ENCODE measurements around the gene PIAS1. TPM values are rescaled to one million over a fixed set of nuclear protein-coding genes. Genes with fewer than 3 reads are reported as not detected.
"Not testable (repeated sequence)": the region's sequence is repeated elsewhere in the genome, so short reads cannot be mapped to it uniquely, and the experiment has no call there.

The PIAS1 gene
- total RNA-seq, 1 donor from 2014 or later, result 71.6 TPM

GRCh38 chr15:68220489-68220888 lies 166.4 kb downstream of the PIAS1 start:
- TF ChIP-seq, protein P1, sequence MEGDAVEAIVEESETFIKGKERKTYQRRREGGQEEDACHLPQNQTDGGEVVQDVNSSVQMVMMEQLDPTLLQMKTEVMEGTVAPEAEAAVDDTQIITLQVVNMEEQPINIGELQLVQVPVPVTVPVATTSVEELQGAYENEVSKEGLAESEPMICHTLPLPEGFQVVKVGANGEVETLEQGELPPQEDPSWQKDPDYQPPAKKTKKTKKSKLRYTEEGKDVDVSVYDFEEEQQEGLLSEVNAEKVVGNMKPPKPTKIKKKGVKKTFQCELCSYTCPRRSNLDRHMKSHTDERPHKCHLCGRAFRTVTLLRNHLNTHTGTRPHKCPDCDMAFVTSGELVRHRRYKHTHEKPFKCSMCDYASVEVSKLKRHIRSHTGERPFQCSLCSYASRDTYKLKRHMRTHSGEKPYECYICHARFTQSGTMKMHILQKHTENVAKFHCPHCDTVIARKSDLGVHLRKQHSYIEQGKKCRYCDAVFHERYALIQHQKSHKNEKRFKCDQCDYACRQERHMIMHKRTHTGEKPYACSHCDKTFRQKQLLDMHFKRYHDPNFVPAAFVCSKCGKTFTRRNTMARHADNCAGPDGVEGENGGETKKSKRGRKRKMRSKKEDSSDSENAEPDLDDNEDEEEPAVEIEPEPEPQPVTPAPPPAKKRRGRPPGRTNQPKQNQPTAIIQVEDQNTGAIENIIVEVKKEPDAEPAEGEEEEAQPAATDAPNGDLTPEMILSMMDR (IDR thresholded peaks at IDR 0.05; ENCODE audit: unreplicated experiment), result no peak
- H3K9me3 Mint-ChIP-seq (ENCODE audit: low read depth), result no peaks in the 10 kb centered on the region
- no peaks in the 10 kb centered on the region for H3K27me3 Mint-ChIP-seq
- DNase-seq (ENCODE audit: low spot score, unreplicated experiment), result no peak
- no peak overlapping the region for H3K4me3 Mint-ChIP-seq (ENCODE audit: low read depth)
- peaks cover 3% of the 10 kb centered on the region for H3K4me1 Mint-ChIP-seq (ENCODE audit: low read depth)
- H3K27ac Mint-ChIP-seq, result no peak overlapping the region
- H3K36me3 Mint-ChIP-seq (ENCODE audit: insufficient read depth), result peaks cover 15% of the 10 kb centered on the region

GRCh38 chr15:68220967-68221366 lies 166.9 kb downstream of the PIAS1 start:
- H3K9me3 Mint-ChIP-seq (ENCODE audit: low read depth), result no peaks in the 10 kb centered on the region
- no peak for DNase-seq (ENCODE audit: low spot score, unreplicated experiment)
- no peak overlapping the region for H3K4me3 Mint-ChIP-seq (ENCODE audit: low read depth)
- peaks cover 15% of the 10 kb centered on the region for H3K36me3 Mint-ChIP-seq (ENCODE audit: insufficient read depth)
- no peaks in the 10 kb centered on the region for H3K27me3 Mint-ChIP-seq
- TF ChIP-seq, protein P1 (IDR thresholded peaks at IDR 0.05; ENCODE audit: unreplicated experiment), result no peak
- peaks cover 3% of the 10 kb centered on the region for H3K4me1 Mint-ChIP-seq (ENCODE audit: low read depth)
- no peak overlapping the region for H3K27ac Mint-ChIP-seq

GRCh38 chr15:68221530-68222431 lies 167.7 kb downstream of the PIAS1 start:
- not testable (repeated sequence) for DNase-seq (ENCODE audit: low spot score, unreplicated experiment); H3K27ac Mint-ChIP-seq; H3K4me1 Mint-ChIP-seq (ENCODE audit: low read depth); H3K9me3 Mint-ChIP-seq (ENCODE audit: low read depth); H3K27me3 Mint-ChIP-seq; H3K4me3 Mint-ChIP-seq (ENCODE audit: low read depth)
- H3K36me3 Mint-ChIP-seq (ENCODE audit: insufficient read depth), result peaks cover 12% of the 10 kb centered on the region

DNA sequence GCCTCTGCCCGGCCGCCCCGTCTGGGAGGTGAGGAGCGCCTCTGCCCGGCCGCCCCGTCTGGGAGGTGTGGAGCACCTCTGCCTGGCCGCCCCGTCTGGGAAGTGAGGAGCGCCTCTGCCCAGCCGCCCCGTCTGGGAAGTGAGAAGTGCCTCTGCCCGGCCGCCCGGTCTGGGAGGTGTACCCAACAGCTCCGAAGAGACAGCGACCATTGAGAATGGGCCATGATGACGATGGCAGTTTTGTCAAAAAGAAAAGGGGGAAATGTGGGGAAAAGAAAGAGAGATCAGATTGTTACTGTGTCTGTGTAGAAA lies 168.3 kb downstream of the PIAS1 start:
- H3K27me3 Mint-ChIP-seq; H3K4me1 Mint-ChIP-seq (ENCODE audit: low read depth); H3K9me3 Mint-ChIP-seq (ENCODE audit: low read depth); H3K27ac Mint-ChIP-seq; DNase-seq (ENCODE audit: low spot score, unreplicated experiment); H3K4me3 Mint-ChIP-seq (ENCODE audit: low read depth): not testable (repeated sequence)
- H3K36me3 Mint-ChIP-seq (ENCODE audit: insufficient read depth), result peaks cover 11% of the 10 kb centered on the region

- TF ChIP-seq, protein P1 (IDR thresholded peaks at IDR 0.05; ENCODE audit: unreplicated experiment), result no peak
- no peak overlapping the region for H3K4me3 Mint-ChIP-seq (ENCODE audit: low read depth)
- H3K27me3 Mint-ChIP-seq, result no peaks in the 10 kb centered on the region
- DNase-seq (ENCODE audit: low spot score, unreplicated experiment), result no peak
- H3K4me1 Mint-ChIP-seq (ENCODE audit: low read depth), result peaks cover 5% of the 10 kb centered on the region
- no peaks in the 10 kb centered on the region for H3K9me3 Mint-ChIP-seq (ENCODE audit: low read depth)
- H3K36me3 Mint-ChIP-seq (ENCODE audit: insufficient read depth), result peaks cover 9% of the 10 kb centered on the region
- no peak overlapping the region for H3K27ac Mint-ChIP-seq
Observed at GRCh38 chr15:68223171-68223570, 169.1 kb downstream of the PIAS1 start.

GRCh38 chr15:68224108-68224507 lies 170.0 kb downstream of the PIAS1 start:
- peaks cover 12% of the 10 kb centered on the region for H3K4me1 Mint-ChIP-seq (ENCODE audit: low read depth)
- H3K4me3 Mint-ChIP-seq (ENCODE audit: low read depth), result no peak overlapping the region
- no peaks in the 10 kb centered on the region for H3K27me3 Mint-ChIP-seq
- H3K27ac Mint-ChIP-seq, result no peak overlapping the region
- H3K36me3 Mint-ChIP-seq (ENCODE audit: insufficient read depth), result peaks cover 6% of the 10 kb centered on the region
- DNase-seq (ENCODE audit: low spot score, unreplicated experiment), result no peak
- H3K9me3 Mint-ChIP-seq (ENCODE audit: low read depth), result no peaks in the 10 kb centered on the region
- TF ChIP-seq, protein P1 (IDR thresholded peaks at IDR 0.05; ENCODE audit: unreplicated experiment), result no peak
